Caco-2 (cell line): Measurements from ENCODE around the gene FOXB1. TPM values are rescaled to one million over a fixed set of nuclear protein-coding genes. Genes with fewer than 3 reads are reported as not detected.

Experiments
- BruUV-seq: library from RNA; stranded (reverse); fragments of 400-500 nt; replicated peaks from 2 replicates; lab custom pipeline; 2021; lab: Mats Ljungman, UMichigan
- CTCF ChIA-PET: fragments of 300-600 bp; sonication (Branson Sonifier 250); formaldehyde crosslinking; loops from one replicate; lab custom pipeline; 2022; ENCODE audit warnings: antibody characterized with exemption; lab: Charles Lee
- POLR2A ChIA-PET: fragments of 300-600 bp; sonication (Branson Sonifier 250); formaldehyde crosslinking; loops from one replicate; lab custom pipeline; 2022; ENCODE audit warnings: antibody characterized with exemption; lab: Charles Lee
- DNase-seq, 2 experiments: peaks; one replicate each; pipeline versions ENCODE4 v3.0.0 to v3.0.0-alpha.2; 2020 to 2022
- H3K27me3 ChIP-seq: replicated peaks from 2 replicates; pipeline ENCODE4 v1.6.0; 2011; ENCODE audit warnings: low read length; ENCODE audit not compliant: control insufficient read depth, insufficient read depth
- H3K36me3 ChIP-seq: 2 replicates; pipeline ENCODE4 v1.5.1; 2011; ENCODE audit warnings: low read length; ENCODE audit not compliant: control insufficient read depth, insufficient read depth
- H3K4me1 ChIP-seq: fragments of 250-450 bp; sonication (Bioruptor Pico); 2 replicates; pipeline ENCODE4 v1.5.1; 2020; ENCODE audit warnings: mild to moderate bottlenecking
- H3K4me3 ChIP-seq: 2 replicates; pipeline ENCODE4 v1.5.1; 2011; ENCODE audit warnings: low read depth, mild to moderate bottlenecking, control low read depth, low read length
- H3K9me3 ChIP-seq: fragments of 250-450 bp; sonication (Bioruptor Pico); 2 replicates; pipeline ENCODE4 v1.5.1; 2020; ENCODE audit warnings: mild to moderate bottlenecking, moderate library complexity
- H3K27ac Mint-ChIP-seq: one replicate; pipeline ENCODE4 v1.8.0; 2022; ENCODE audit warnings: mixed read lengths; ENCODE audit not compliant: unreplicated experiment
- H3K27me3 Mint-ChIP-seq: one replicate; pipeline ENCODE4 v1.8.0; 2022; ENCODE audit warnings: mixed read lengths; ENCODE audit not compliant: insufficient read depth, unreplicated experiment
- H3K36me3 Mint-ChIP-seq: one replicate; pipeline ENCODE4 v1.8.0; 2022; ENCODE audit warnings: mild to moderate bottlenecking, mixed read lengths; ENCODE audit not compliant: insufficient read depth, unreplicated experiment
- H3K4me1 Mint-ChIP-seq: one replicate; pipeline ENCODE4 v1.8.0; 2022; ENCODE audit warnings: low read depth, mixed read lengths; ENCODE audit not compliant: unreplicated experiment
- H3K4me3 Mint-ChIP-seq: one replicate; pipeline ENCODE4 v1.8.0; 2022; ENCODE audit warnings: mild to moderate bottlenecking, moderate library complexity, mixed read lengths; ENCODE audit not compliant: unreplicated experiment
- H3K9me3 Mint-ChIP-seq: one replicate; pipeline ENCODE4 v1.8.0; 2022; ENCODE audit warnings: mixed read lengths; ENCODE audit not compliant: unreplicated experiment
- intact Hi-C: fragments of 100-400 bp; cut with micrococcal nuclease; formaldehyde crosslinking; loops from one replicate; pipeline ENCODE4 v1.10.0; 2022; ENCODE audit not compliant: unreplicated experiment
- total RNA-seq: library from RNA; stranded (reverse); gene quantifications from 2 replicates; pipeline ENCODE4 v1.2.3, GENCODE V29; 2022
- TF ChIP-seq, protein P1 (sequence below), 2 experiments: fragments of 200-600 bp in 1 of 2; IDR thresholded peaks; 1 replicate in 1 of 2; 2 replicates in 1 of 2; pipeline versions ENCODE4 v1.5.1 to v1.8.0; 2011 to 2022; ENCODE audit warnings: antibody characterized with exemption in 1 of 2, control low read depth in 1 of 2, inconsistent platforms in 1 of 2, low read depth in 1 of 2, low read length in 1 of 2, mild to moderate bottlenecking in 1 of 2, moderate library complexity in 1 of 2; ENCODE audit not compliant: insufficient read depth in 1 of 2, severe bottlenecking in 1 of 2, unreplicated experiment in 1 of 2

The FOXB1 gene
- total RNA-seq, 1 experiment from 2014 or later = not detected

DNA sequence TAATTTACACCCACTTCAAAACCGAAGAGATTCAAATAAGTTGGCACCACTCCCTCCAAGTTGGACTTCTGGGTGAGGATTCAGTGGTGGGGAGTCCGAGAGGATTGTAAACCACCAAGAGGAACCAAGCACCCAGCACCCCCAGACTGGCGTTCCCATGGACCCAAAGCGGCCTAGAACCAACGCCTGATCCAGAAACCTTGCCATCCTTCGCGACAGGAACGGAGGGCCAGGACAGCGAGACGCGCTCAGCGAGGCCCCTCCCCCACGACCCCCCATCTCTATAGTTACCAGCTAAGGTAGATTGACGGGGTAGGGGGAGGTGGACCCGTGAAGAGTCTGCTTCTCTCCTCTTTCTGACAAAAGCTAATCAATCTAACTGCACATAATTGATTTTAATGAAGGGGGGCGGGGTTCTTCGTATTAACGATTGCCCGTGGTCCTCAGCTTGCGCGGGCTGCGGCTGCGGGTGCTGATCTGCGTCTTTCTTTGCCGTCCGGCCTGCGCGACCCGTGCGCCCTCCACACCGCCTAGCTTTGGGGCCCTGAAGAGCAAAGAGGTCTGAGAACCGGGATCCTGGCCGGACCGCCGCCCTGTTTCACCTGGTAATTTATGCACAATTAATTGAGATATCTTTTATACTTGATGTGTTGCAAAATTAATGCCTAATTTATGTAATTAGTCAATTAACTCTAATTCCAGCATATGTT is 10.9 kb upstream of the FOXB1 start:
- Mint-ChIP-seq H3K27me3 (peaks cover 26% of the 10 kb centered on the region), H3K36me3 (no peaks in the 10 kb centered on the region), H3K27ac (no peak overlapping the region), H3K4me3 (no peak overlapping the region), H3K4me1 (no peaks in the 10 kb centered on the region), H3K9me3 (no peaks in the 10 kb centered on the region)
- H3K36me3 ChIP-seq = no peaks in the 10 kb centered on the region
- no peaks in the 10 kb centered on the region for H3K27me3 ChIP-seq
- no peaks in the 10 kb centered on the region; the same call in 1 of the 2 replicates for H3K4me1 ChIP-seq
- no peaks in the 10 kb centered on the region for H3K9me3 ChIP-seq
- ChIA-PET POLR2A (no interaction called here), CTCF (no interaction called here)
- no peak for DNase-seq
- intact Hi-C loops = no loop called here
- BruUV-seq = no TSS peak
- TF ChIP-seq, protein P1, sequence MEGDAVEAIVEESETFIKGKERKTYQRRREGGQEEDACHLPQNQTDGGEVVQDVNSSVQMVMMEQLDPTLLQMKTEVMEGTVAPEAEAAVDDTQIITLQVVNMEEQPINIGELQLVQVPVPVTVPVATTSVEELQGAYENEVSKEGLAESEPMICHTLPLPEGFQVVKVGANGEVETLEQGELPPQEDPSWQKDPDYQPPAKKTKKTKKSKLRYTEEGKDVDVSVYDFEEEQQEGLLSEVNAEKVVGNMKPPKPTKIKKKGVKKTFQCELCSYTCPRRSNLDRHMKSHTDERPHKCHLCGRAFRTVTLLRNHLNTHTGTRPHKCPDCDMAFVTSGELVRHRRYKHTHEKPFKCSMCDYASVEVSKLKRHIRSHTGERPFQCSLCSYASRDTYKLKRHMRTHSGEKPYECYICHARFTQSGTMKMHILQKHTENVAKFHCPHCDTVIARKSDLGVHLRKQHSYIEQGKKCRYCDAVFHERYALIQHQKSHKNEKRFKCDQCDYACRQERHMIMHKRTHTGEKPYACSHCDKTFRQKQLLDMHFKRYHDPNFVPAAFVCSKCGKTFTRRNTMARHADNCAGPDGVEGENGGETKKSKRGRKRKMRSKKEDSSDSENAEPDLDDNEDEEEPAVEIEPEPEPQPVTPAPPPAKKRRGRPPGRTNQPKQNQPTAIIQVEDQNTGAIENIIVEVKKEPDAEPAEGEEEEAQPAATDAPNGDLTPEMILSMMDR (IDR thresholded peaks at IDR 0.05; ENCODE audit: insufficient read depth in 1 of 2, low read depth in 1 of 2, low read length in 1 of 2, severe bottlenecking in 1 of 2, unreplicated experiment in 1 of 2) = no peak
- H3K4me3 ChIP-seq = no peak overlapping the region

DNA sequence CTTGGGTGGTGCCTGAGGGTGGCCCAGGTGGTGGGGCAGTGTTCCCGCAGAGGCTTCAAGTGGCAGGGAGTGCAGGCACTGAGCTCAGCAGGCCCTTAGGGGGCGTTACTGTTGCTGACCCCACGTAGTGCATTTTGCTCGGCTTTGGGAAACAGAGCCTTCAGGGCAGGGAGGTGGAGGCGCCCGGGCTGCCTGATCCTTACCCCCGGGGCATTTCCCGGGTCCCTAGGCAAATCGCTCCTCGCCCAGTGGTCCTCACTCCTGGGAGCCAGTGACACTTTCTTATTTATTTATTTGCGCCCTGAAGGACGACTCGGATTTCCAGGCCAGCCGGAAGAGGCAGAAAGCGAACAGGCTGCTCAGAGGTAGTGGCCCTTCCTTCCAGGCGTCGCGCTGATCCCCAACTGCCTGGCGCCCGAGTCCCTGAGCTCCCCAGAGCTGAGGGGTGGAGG is 10.1 kb upstream of the FOXB1 start:
- Histone ChIP-seq H3K4me1 (no peaks in the 10 kb centered on the region; the same call in 1 of the 2 replicates), H3K9me3 (no peaks in the 10 kb centered on the region), H3K4me3 (no peak overlapping the region), H3K36me3 (no peaks in the 10 kb centered on the region), H3K27me3 (no peaks in the 10 kb centered on the region)
- Mint-ChIP-seq H3K9me3 (no peaks in the 10 kb centered on the region), H3K4me3 (no peak overlapping the region), H3K4me1 (no peaks in the 10 kb centered on the region), H3K27ac (no peak overlapping the region), H3K36me3 (no peaks in the 10 kb centered on the region), H3K27me3 (peaks cover 32% of the 10 kb centered on the region)
- BruUV-seq = no TSS peak
- ChIA-PET POLR2A (no interaction called here), CTCF (no interaction called here)
- intact Hi-C loops = no loop called here
- TF ChIP-seq, protein P1 (IDR thresholded peaks at IDR 0.05; ENCODE audit: insufficient read depth in 1 of 2, low read depth in 1 of 2, low read length in 1 of 2, severe bottlenecking in 1 of 2, unreplicated experiment in 1 of 2) = no peak
- DNase-seq = no peak

DNA sequence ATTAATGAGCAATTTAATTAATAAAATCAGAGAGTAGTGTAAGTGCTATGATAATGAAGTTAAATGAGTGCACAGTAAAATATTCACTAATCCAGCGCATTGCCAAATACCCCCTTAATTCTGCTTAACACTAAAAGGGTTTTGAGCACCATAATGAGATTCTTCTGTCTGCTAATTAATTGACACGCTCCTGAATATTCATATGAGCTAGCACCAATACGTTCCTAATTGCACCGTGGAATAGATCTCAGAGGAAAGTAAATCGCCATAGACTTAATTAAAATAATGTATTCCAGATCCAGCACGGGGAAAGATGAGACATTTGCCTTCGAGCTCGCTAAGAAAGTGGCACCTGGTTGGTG is 9.6 kb upstream of the FOXB1 start:
- Mint-ChIP-seq H3K4me1 (no peaks in the 10 kb centered on the region), H3K36me3 (no peaks in the 10 kb centered on the region), H3K27me3 (peaks cover 36% of the 10 kb centered on the region), H3K27ac (no peak overlapping the region), H3K4me3 (no peak overlapping the region), H3K9me3 (no peaks in the 10 kb centered on the region)
- Histone ChIP-seq H3K4me3 (no peak overlapping the region), H3K27me3 (no peaks in the 10 kb centered on the region; the same call in 1 of the 2 replicates), H3K36me3 (no peaks in the 10 kb centered on the region), H3K4me1 (no peaks in the 10 kb centered on the region; the same call in 1 of the 2 replicates), H3K9me3 (no peaks in the 10 kb centered on the region)
- DNase-seq = no peak
- TF ChIP-seq, protein P1 (IDR thresholded peaks at IDR 0.05; ENCODE audit: insufficient read depth in 1 of 2, low read depth in 1 of 2, low read length in 1 of 2, severe bottlenecking in 1 of 2, unreplicated experiment in 1 of 2) = no peak
- intact Hi-C loops = no loop called here
- CTCF ChIA-PET = no interaction called here
- POLR2A ChIA-PET = no interaction called here
- no TSS peak for BruUV-seq
